ENCODE measurements around the gene KRT39.
"Not testable (repeated sequence)": the region's sequence is repeated elsewhere in the genome, so short reads cannot be mapped to it uniquely, and the experiment has no call there.

Gene KRT39

GRCh38 chr17:40942553-40942952 lies 24.2 kb downstream of the KRT39 start:
- DNase-seq (ENCODE audit: low read depth in 2 of 2, low spot score in 1 of 2), result no peak

GRCh38 chr17:40940266-40940665 lies 26.5 kb downstream of the KRT39 start:
- no peak for DNase-seq (ENCODE audit: low read depth in 2 of 2, low spot score in 1 of 2)

- no peak for DNase-seq (ENCODE audit: low read depth in 2 of 2, low spot score in 1 of 2)
Observed at GRCh38 chr17:40938981-40939380, 27.8 kb downstream of the KRT39 start.

GRCh38 chr17:40937384-40937819 lies 29.3 kb downstream of the KRT39 start, which contains the start of gene KRT23:
KRT23 (minus strand) TSS chr17:40937646; CDS start chr17:40936603, 1,043 bp downstream.
- DNase-seq (ENCODE audit: low read depth in 2 of 2, low spot score in 1 of 2), result no peak

- DNase-seq (ENCODE audit: low read depth in 2 of 2, low spot score in 1 of 2), result no peak
Observed at GRCh38 chr17:40936976-40937375, 29.8 kb downstream of the KRT39 start.

- no peak for DNase-seq (ENCODE audit: low read depth in 2 of 2, low spot score in 1 of 2)
Observed at GRCh38 chr17:40936437-40936971, 30.2 kb downstream of the KRT39 start.

GRCh38 chr17:40935624-40936023 lies 31.1 kb downstream of the KRT39 start:
- no peak for DNase-seq (ENCODE audit: low read depth in 2 of 2, low spot score in 1 of 2)

- DNase-seq (ENCODE audit: low read depth in 2 of 2, low spot score in 1 of 2), result no peak
Observed at GRCh38 chr17:40932608-40933007, 34.1 kb downstream of the KRT39 start.

- no peak for DNase-seq (ENCODE audit: low read depth in 2 of 2, low spot score in 1 of 2)
Observed at GRCh38 chr17:40931311-40931710, 35.4 kb downstream of the KRT39 start.

GRCh38 chr17:40926341-40926740 lies 40.4 kb downstream of the KRT39 start:
- DNase-seq (ENCODE audit: low read depth in 2 of 2, low spot score in 1 of 2), result no peak

- no peak for DNase-seq (ENCODE audit: low read depth in 2 of 2, low spot score in 1 of 2)
Observed at GRCh38 chr17:40922239-40922638, 44.5 kb downstream of the KRT39 start.

GRCh38 chr17:40921026-40921425 lies 45.7 kb downstream of the KRT39 start:
- DNase-seq (ENCODE audit: low read depth in 2 of 2, low spot score in 1 of 2), result no peak

- DNase-seq (ENCODE audit: low read depth in 2 of 2, low spot score in 1 of 2), result not testable (repeated sequence)
Observed at GRCh38 chr17:40917116-40917515, 49.6 kb downstream of the KRT39 start.

GRCh38 chr17:40916366-40916765 lies 50.4 kb downstream of the KRT39 start:
- no peak for DNase-seq (ENCODE audit: low read depth in 2 of 2, low spot score in 1 of 2)

GRCh38 chr17:40915721-40916256 lies 51.0 kb downstream of the KRT39 start:
- DNase-seq (ENCODE audit: low read depth in 2 of 2, low spot score in 1 of 2), result no peak

GRCh38 chr17:40915199-40915661 lies 51.5 kb downstream of the KRT39 start:
- DNase-seq (ENCODE audit: low read depth in 2 of 2, low spot score in 1 of 2), result no peak

- no peak for DNase-seq (ENCODE audit: low read depth in 2 of 2, low spot score in 1 of 2)
Observed at GRCh38 chr17:40914075-40914855, 52.5 kb downstream of the KRT39 start.

GRCh38 chr17:40912486-40913210 lies 54.1 kb downstream of the KRT39 start:
- no peak for DNase-seq (ENCODE audit: low read depth in 2 of 2, low spot score in 1 of 2)

GRCh38 chr17:40910441-40910841 lies 56.3 kb downstream of the KRT39 start:
- DNase-seq (ENCODE audit: low read depth in 2 of 2, low spot score in 1 of 2), result no peak

GRCh38 chr17:40909755-40910154 lies 57.0 kb downstream of the KRT39 start:
- no peak for DNase-seq (ENCODE audit: low read depth in 2 of 2, low spot score in 1 of 2)

GRCh38 chr17:40909351-40909750 lies 57.4 kb downstream of the KRT39 start:
- DNase-seq (ENCODE audit: low read depth in 2 of 2, low spot score in 1 of 2), result peak; percentile 24 to 31

Data from stimulated activated CD8-positive, alpha-beta memory T cell treated with anti-CD3 and anti-CD28 coated beads, Interleukin-4, amount 100 ng/mL, for 4 hours (primary cell).